Skeletal muscle tissue (tissue), 4 donors: ENCODE results near the gene PIP4P1. TPM values are rescaled to one million over a fixed set of nuclear protein-coding genes. Genes with fewer than 3 reads are reported as not detected.
"Not testable (repeated sequence)": the region's sequence is repeated elsewhere in the genome, so short reads cannot be mapped to it uniquely, and the experiment has no call there.

Experiments
- H3K27ac ChIP-seq: one replicate; pipeline ENCODE4 v1.7.0; 2013; ENCODE audit warnings: mild to moderate bottlenecking, low read depth, low read length, inconsistent platforms
- H3K27me3 ChIP-seq, 3 donors: one replicate each; pipeline ENCODE4 v1.7.0; 2013; ENCODE audit warnings: low read length in 3 of 3; ENCODE audit not compliant: control insufficient read depth in 3 of 3, insufficient read depth in 3 of 3
- H3K36me3 ChIP-seq, 3 donors: one replicate each; pipeline ENCODE4 v1.7.0; 2013; ENCODE audit warnings: low read length in 3 of 3; ENCODE audit not compliant: control insufficient read depth in 3 of 3, insufficient read depth in 3 of 3
- H3K4me1 ChIP-seq, 3 donors: one replicate each; pipeline ENCODE4 v1.7.0; 2013; ENCODE audit warnings: low read length in 3 of 3, mild to moderate bottlenecking in 3 of 3; ENCODE audit not compliant: control insufficient read depth in 3 of 3, insufficient read depth in 3 of 3
- H3K4me3 ChIP-seq, 3 donors: one replicate each; pipeline ENCODE4 v1.7.0; 2013; ENCODE audit warnings: low read length in 3 of 3
- H3K9ac ChIP-seq, 3 donors: one replicate each; pipeline ENCODE4 v1.7.0; 2013; ENCODE audit warnings: low read length in 3 of 3, mild to moderate bottlenecking in 3 of 3, moderate library complexity in 2 of 3, low read depth in 1 of 3
- H3K9me3 ChIP-seq, 3 donors: one replicate each; pipeline ENCODE4 v1.7.0; 2013; ENCODE audit warnings: low read length in 3 of 3; ENCODE audit not compliant: control insufficient read depth in 3 of 3
- total RNA-seq: library from RNA; depleted of rRNA; stranded (reverse); fragments of >200 nt; gene quantifications from one replicate; pipeline ENCODE4 v1.2.3, GENCODE V29; 2014
- donor health status: Osteomylitis.

The PIP4P1 gene
- total RNA-seq, 1 donor from 2014 or later: 13.0 TPM

DNA sequence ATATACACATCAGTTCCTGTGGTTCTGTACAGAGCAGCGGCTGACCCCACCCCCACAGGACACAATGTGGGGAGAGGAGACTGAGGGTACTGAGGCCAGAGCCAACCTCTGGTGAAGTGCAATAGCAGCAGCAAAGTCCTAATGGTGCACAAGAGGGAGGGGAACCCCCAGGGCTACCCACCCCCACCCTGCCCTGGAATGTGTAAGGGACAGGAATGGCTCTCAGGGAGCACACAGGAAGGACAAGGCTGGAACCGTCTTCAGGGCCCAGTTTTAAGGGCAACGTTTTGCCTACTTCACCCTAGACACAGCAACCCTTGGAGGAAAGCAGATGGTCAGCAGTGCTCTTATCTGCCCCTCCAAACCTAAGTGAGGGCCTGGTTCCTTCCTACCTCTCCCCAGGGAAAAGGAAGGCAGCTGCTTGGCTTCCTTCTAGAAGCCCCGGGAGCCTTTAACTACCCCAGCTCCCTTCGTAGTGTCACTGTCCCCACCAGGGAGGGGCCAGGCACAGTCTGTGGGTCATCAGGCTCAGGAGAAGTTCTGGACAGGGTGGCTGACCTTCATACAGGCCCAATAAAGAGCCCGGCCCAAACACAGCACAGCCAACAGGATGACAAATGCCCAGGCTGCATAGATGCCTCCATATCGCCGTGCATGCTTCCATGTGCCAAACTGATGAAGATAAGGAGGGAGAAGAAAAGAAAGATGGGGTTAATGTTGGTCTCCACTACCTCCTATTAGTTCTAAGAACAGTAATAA is 3.0 kb downstream of the PIP4P1 start:
- Histone ChIP-seq H3K4me1 (peaks cover 33 to 57% (median 35%) of the 10 kb centered on the region in 3 donors), H3K27ac (no peak overlapping the region), H3K27me3 (no peaks in the 10 kb centered on the region), H3K4me3 (no peak overlapping the region), H3K9me3 (no peaks in the 10 kb centered on the region), H3K36me3 (peaks cover 29 to 42% (median 33%) of the 10 kb centered on the region in 3 donors), H3K9ac (peak overlapping the region in 1 of 3 donors; percentile 26)

DNA sequence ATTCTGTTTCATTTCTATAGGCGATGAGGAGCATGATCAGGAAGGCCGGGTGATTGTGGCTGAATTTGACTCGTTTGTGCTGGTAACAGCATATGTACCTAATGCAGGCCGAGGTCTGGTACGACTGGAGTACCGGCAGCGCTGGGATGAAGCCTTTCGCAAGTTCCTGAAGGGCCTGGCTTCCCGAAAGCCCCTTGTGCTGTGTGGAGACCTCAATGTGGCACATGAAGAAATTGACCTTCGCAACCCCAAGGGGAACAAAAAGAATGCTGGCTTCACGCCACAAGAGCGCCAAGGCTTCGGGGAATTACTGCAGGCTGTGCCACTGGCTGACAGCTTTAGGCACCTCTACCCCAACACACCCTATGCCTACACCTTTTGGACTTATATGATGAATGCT is 4.3 kb downstream of the PIP4P1 start:
- H3K9me3 ChIP-seq: no peaks in the 10 kb centered on the region
- no peak overlapping the region for H3K4me3 ChIP-seq
- no peak overlapping the region for H3K9ac ChIP-seq
- no peaks in the 10 kb centered on the region for H3K27me3 ChIP-seq
- H3K36me3 ChIP-seq: peaks cover 35 to 47% (median 36%) of the 10 kb centered on the region in 3 donors
- peaks cover 32 to 62% (median 35%) of the 10 kb centered on the region in 3 donors for H3K4me1 ChIP-seq
- H3K27ac ChIP-seq: no peak overlapping the region

DNA sequence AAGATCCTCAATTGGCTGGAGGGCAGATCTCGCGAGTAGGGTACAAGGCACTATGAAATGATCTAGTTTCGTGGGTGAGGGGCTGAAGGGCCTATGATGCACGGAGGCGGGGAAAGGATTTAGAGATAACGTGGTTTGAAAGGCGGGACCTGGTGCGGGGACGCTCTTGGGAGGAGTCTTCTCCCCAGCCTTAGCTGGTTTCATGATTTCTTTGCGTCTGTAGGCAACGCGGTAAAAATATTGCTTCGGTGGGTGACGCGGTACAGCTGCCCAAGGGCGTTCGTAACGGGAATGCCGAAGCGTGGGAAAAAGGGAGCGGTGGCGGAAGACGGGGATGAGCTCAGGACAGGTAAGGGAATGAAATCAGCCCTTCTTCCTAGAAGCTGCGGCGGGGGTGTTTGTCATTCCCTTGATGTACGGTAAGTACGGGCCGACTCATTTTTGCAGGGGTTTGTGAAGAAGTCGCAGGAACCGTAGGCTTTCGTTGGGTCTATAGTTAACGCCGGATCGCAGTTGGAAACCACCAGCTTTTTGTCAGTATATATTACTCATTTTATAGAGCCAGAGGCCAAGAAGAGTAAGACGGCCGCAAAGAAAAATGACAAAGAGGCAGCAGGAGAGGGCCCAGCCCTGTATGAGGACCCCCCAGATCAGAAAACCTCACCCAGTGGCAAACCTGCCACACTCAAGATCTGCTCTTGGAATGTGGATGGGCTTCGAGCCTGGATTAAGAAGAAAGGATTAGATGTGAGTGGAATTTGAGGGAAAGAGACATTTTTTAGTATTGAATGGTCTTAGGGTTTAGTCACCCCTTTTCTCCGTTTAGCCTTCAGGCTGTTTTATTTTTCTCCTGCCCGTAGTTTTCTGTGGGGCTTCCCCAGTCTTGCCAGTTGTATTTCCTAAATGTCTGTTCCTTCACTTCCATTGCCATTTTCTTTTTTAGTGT is 5.6 kb downstream of the PIP4P1 start:
- no peaks in the 10 kb centered on the region for H3K27me3 ChIP-seq
- H3K4me3 ChIP-seq: peak overlapping the region; percentile 91 to 99 (median 98)
- peaks cover 39 to 55% (median 41%) of the 10 kb centered on the region in 3 donors for H3K36me3 ChIP-seq
- peak overlapping the region; percentile 95 for H3K27ac ChIP-seq
- H3K9me3 ChIP-seq: no peaks in the 10 kb centered on the region
- H3K9ac ChIP-seq: peak overlapping the region; percentile 77 to 97 (median 96)
- peaks cover 28 to 58% (median 33%) of the 10 kb centered on the region in 3 donors for H3K4me1 ChIP-seq

DNA sequence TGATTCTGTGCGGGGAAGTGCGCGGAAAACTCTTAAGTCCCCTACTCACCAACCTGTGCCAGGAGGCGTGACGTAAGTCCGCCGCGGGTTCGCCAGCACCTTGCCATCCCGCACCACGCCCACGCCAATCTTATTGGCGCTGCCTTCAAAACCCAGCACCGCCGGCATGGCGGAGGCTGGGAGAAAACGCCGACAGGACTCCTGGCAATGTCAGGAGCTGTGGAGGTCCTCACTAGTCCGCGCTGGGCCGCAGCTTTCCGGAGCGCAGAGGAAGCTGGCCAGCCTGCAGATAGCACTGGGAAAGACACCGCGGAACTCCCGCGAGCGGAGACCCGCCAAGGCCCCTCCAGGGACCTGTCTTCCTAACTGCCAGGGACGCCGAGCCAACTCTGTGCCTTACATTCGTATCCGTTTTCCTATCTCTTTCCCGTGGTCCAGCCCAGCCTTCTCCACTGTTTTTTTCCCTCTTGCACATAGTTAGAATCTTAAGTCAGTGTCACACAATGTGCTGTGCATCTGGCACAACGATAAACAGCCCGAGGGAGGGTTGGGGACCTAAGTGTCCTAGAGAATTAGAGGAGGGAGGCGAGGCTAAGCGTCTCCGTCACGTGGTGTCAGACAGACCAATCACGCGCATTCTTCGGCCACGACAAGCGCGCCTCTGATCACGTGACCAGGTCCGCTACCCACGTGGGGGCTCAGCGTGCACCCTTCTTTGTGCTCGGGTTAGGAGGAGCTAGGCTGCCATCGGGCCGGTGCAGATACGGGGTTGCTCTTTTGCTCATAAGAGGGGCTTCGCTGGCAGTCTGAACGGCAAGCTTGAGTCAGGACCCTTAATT is 6.5 kb downstream of the PIP4P1 start, which contains the start of the genes APEX1 and OSGEP:
Gene APEX1, plus strand, starts transcription at position 711 of the 839 bp plus-strand sequence. CDS start 420 bp downstream, outside the sequence.
Gene OSGEP, minus strand, starts transcription at position 297 of the 839 bp plus-strand sequence. Its CDS starts 129 bp downstream, at position 168.
- Histone ChIP-seq H3K9ac (peak within 1 kb of the TSS; percentile 77 to 97 (median 96)), H3K9me3 (no peaks in the 10 kb centered on the region), H3K27ac (peak within 1 kb of the TSS; percentile 95), H3K36me3 (peaks cover 45 to 56% (median 50%) of the 10 kb centered on the region in 3 donors), H3K4me1 (peaks cover 19 to 49% (median 24%) of the 10 kb centered on the region in 3 donors), H3K4me3 (peak within 1 kb of the TSS; percentile 91 to 99 (median 98)), H3K27me3 (no peaks in the 10 kb centered on the region)

DNA sequence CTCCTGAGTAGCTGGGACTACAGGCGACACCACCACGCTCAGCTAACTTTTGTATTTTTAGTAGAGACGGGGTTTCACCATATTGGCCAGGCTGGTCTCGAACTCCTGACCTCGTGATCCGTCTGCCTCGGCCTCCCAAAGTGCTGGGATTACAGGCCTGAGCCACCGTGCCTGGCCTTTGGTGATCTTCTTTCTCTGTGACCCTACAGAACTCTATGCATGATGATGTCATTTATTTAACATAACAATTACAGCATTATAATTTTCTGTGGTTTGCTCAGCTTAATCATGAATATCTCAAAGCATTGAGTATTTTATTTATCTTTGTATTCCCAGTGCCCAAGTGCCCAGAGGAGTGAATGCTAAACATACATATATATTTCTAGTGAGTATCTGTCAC is 8.4 kb downstream of the PIP4P1 start:
- H3K4me1 ChIP-seq: peaks cover 13 to 39% (median 22%) of the 10 kb centered on the region in 3 donors
- not testable (repeated sequence) for H3K9me3 ChIP-seq, H3K9ac ChIP-seq, H3K27ac ChIP-seq, H3K27me3 ChIP-seq, H3K4me3 ChIP-seq
- H3K36me3 ChIP-seq: peaks cover 45 to 57% (median 53%) of the 10 kb centered on the region in 3 donors

DNA sequence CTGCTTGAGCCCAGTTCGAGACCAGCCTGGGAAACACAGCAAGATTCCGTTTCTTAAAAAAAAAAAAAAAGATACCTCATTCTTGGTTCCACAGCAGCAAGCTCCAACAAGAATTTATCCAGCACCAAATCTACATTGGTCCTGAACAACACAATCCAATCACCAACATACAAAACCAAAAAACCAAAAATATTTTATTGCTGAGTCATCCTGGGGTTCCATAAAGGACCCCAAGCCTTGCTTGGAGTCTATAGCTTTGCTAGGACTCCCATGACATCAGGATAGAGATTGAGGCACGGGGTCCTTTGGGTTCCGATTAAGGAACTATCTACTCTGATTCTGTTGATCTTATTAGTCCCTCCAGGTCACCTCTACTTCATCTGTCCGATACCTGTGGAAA is 14.3 kb downstream of the PIP4P1 start:
- no peaks in the 10 kb centered on the region for H3K27me3 ChIP-seq
- no peaks in the 10 kb centered on the region for H3K4me1 ChIP-seq
- H3K36me3 ChIP-seq: peaks cover 48 to 59% (median 53%) of the 10 kb centered on the region in 3 donors
- H3K4me3 ChIP-seq: no peak overlapping the region
- no peak overlapping the region for H3K9ac ChIP-seq
- no peaks in the 10 kb centered on the region for H3K9me3 ChIP-seq
- no peak overlapping the region for H3K27ac ChIP-seq

DNA sequence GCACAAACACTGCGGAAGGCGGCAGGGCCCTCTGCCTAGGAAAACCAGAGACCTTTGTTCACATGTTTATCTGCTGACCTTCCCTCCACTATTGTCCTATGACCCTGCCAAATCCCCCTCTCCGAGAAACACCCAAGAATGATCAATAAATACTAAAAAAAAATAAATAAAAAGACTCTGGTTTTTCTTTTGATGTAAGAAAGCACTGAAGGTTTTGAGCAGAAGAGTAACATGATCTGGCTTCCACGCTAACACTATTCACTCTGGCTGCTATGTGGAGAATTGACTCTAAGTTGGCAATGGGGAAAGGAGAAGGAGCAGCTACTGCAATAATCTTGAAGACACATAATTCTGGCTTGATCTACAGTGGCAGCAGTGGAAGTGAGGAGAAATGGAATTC is 17.6 kb downstream of the PIP4P1 start:
- not testable (repeated sequence) for H3K27me3 ChIP-seq, H3K4me3 ChIP-seq, H3K27ac ChIP-seq, H3K9ac ChIP-seq, H3K9me3 ChIP-seq, H3K4me1 ChIP-seq
- peaks cover 28 to 34% (median 30%) of the 10 kb centered on the region in 3 donors for H3K36me3 ChIP-seq

DNA sequence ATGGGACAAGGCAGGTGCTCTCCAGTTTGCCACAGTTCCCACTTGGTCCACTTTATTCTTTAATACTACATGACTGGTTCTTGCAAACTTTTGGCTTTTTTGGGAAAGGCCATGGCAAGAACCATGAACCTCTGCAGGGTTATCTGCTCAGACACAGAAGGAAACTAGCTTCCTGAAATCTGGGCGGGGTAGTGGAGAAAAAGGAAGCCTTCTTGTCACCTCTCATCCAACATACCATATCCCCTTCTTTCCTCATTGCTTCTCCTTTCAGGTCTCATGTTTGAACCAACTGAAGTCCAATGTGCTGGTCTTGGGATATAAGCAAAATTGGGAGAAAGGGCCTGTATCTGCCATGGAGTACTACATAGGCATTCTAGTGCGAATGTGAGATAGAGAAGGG is 19.8 kb downstream of the PIP4P1 start:
- Histone ChIP-seq H3K9ac (no peak overlapping the region), H3K9me3 (no peaks in the 10 kb centered on the region), H3K4me1 (peaks cover 5 to 8% (median 6%) of the 10 kb centered on the region in 3 donors), H3K27me3 (no peaks in the 10 kb centered on the region), H3K36me3 (peaks cover 8 to 13% (median 9%) of the 10 kb centered on the region in 3 donors), H3K4me3 (no peak overlapping the region), H3K27ac (no peak overlapping the region)

DNA sequence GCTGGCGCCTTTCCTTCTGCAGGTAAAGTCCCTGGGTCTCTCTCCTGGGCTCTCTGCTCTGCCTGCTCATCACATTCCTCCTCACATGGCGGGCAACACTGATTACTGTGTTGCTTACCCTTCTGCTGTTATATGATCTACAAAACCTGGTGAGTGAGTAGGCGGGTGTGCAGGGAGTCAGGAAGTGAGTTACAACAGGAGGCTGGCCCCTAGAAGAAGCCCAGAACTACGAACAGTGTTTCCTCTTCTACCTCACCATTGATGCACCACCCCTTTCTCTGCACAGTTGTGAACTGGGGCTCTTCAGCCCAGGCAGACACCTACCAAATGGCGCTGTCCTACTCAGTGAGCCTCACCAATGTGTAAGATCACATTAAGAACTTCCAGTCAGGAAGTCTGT is 20.4 kb downstream of the PIP4P1 start:
- Histone ChIP-seq H3K9ac (no peak overlapping the region), H3K4me1 (peaks cover 9 to 14% (median 10%) of the 10 kb centered on the region in 3 donors), H3K27me3 (no peaks in the 10 kb centered on the region), H3K4me3 (no peak overlapping the region), H3K9me3 (no peaks in the 10 kb centered on the region), H3K27ac (no peak overlapping the region), H3K36me3 (peaks cover 2 to 7% (median 6%) of the 10 kb centered on the region in 3 donors)
